K562 (cell line): Measurements from ENCODE around the gene PSMC2. TPM values are rescaled to one million over a fixed set of nuclear protein-coding genes. Genes with fewer than 3 reads are reported as not detected.

ENCODE experiments used
- ATAC-seq: fragments of 200-7000 bp; cut with Tn5 transposase; 3 replicates; pipeline ENCODE4 v1.9.1; 2020; ENCODE audit warnings: moderate library complexity
- BruUV-seq: library from RNA; stranded (reverse); fragments of 400-500 nt; replicated peaks from 2 replicates; lab custom pipeline; 2021; lab: Mats Ljungman, UMichigan
- CTCF ChIA-PET: fragments of 300-600 bp; formaldehyde crosslinking; extraction: SDS; loops from one replicate; lab custom pipeline; 2021; ENCODE audit warnings: low intra/inter-chr PET ratio; lab: Yijun Ruan, JAX
- POLR2A ChIA-PET: fragments of 300-600, 350-650 bp; sonication (Branson Sonifier 250); formaldehyde crosslinking; extraction: SDS; loops from one replicate; lab custom pipeline; 2021; ENCODE audit warnings: antibody characterized with exemption, inconsistent platforms; lab: Yijun Ruan, JAX
- DNase-seq, 4 experiments: peaks; one replicate each; pipeline versions ENCODE4 v3.0.0 to v3.0.0-alpha.2; 2011 to 2018; ENCODE audit warnings: low spot score in 3 of 4, mixed read lengths in 3 of 4; ENCODE audit errors: extremely low read depth in 1 of 4
- FAIRE-seq: peaks from 2 replicates; lab custom pipeline; 2011; peaks lifted over from hg19 to GRCh38; lab: Jason Lieb, UNC
- H2AFZ ChIP-seq: 2 replicates; pipeline ENCODE4 v1.6.0; 2011; ENCODE audit warnings: low read depth, low read length, control low read depth, inconsistent platforms
- H3K27ac ChIP-seq: fragments of 200-600 bp; 3 replicates; pipeline ENCODE4 v1.8.0; 2011; ENCODE audit warnings: low read depth, mild to moderate bottlenecking, control low read depth, inconsistent platforms, low read length, moderate library complexity, mixed read lengths; ENCODE audit errors: extremely low read depth
- H3K27me3 ChIP-seq, 2 experiments: fragments of 300-600 bp in 1 of 2; 2 replicates in 1 of 2; 3 replicates in 1 of 2; pipeline versions ENCODE4 v1.6.0 to v1.8.0; 2011; ENCODE audit warnings: inconsistent platforms in 2 of 2, low read length in 2 of 2, mild to moderate bottlenecking in 1 of 2, mixed read lengths in 1 of 2, moderate library complexity in 1 of 2; ENCODE audit not compliant: control insufficient read depth in 2 of 2, insufficient read depth in 2 of 2
- H3K36me3 ChIP-seq: fragments of 300-600 bp; 3 replicates; pipeline ENCODE4 v1.8.0; 2011; ENCODE audit warnings: mild to moderate bottlenecking, low read length, inconsistent platforms; ENCODE audit not compliant: control insufficient read depth, insufficient read depth
- H3K4me1 ChIP-seq, 2 experiments: fragments of 200-600 bp in 1 of 2; replicated peaks in 1 of 2; 2 replicates in 1 of 2; 3 replicates in 1 of 2; pipeline versions ENCODE4 v1.5.1 to v1.8.0; 2011; ENCODE audit warnings: inconsistent platforms in 2 of 2, low read length in 2 of 2, mild to moderate bottlenecking in 1 of 2, mixed read lengths in 1 of 2, moderate library complexity in 1 of 2; ENCODE audit not compliant: control insufficient read depth in 2 of 2, insufficient read depth in 2 of 2
- H3K4me2 ChIP-seq: 2 replicates; pipeline ENCODE4 v1.6.1; 2011; ENCODE audit warnings: low read length, control low read depth, inconsistent platforms, mixed read lengths; ENCODE audit not compliant: insufficient read depth
- H3K4me3 ChIP-seq: fragments of 200-600 bp; sonication (generic), shearing (Covaris generic); 2 replicates; pipeline ENCODE4 v1.5.1; 2016; ENCODE audit warnings: control low read depth, inconsistent platforms
- H3K79me2 ChIP-seq: fragments of 200-600 bp; 3 replicates; pipeline ENCODE4 v1.8.0; 2011; ENCODE audit warnings: low read length, inconsistent platforms; ENCODE audit not compliant: control insufficient read depth, insufficient read depth
- H3K9ac ChIP-seq, 2 experiments: 2 replicates each; pipeline versions ENCODE4 v1.6.0 to v1.6.1; 2011; ENCODE audit warnings: low read depth in 2 of 2, low read length in 2 of 2, control low read depth in 1 of 2, inconsistent platforms in 1 of 2, mild to moderate bottlenecking in 1 of 2, mixed read lengths in 1 of 2; ENCODE audit not compliant: insufficient read depth in 1 of 2
- H3K9me1 ChIP-seq: one replicate; pipeline ENCODE4 v1.6.0; 2011; ENCODE audit warnings: inconsistent platforms, mild to moderate bottlenecking, low read length, moderate library complexity; ENCODE audit not compliant: control insufficient read depth, insufficient read depth
- H3K9me3 ChIP-seq: replicated peaks from 2 replicates; pipeline ENCODE4 v1.5.1; 2011; ENCODE audit warnings: low read depth, low read length, inconsistent platforms; ENCODE audit not compliant: control insufficient read depth, insufficient read depth
- H4K20me1 ChIP-seq: replicated peaks from 2 replicates; pipeline ENCODE4 v1.6.1; 2011; ENCODE audit warnings: low read length, inconsistent platforms, mixed read lengths; ENCODE audit not compliant: control insufficient read depth, insufficient read depth
- EGR1 ChIP-seq: fragments of 450-650 bp; conservative IDR thresholded peaks from 2 replicates; pipeline ENCODE4 v1.6.1; 2017; ENCODE audit warnings: mild to moderate bottlenecking
- HMG20A ChIP-seq: fragments of 450-650 bp; formaldehyde crosslinking; conservative IDR thresholded peaks from 2 replicates; pipeline ENCODE4 v1.4.0; 2020; ENCODE audit warnings: mild to moderate bottlenecking, mixed read lengths
- IRF2 ChIP-seq: sonication (generic); formaldehyde crosslinking; IDR thresholded peaks from 2 replicates; pipeline ENCODE4 v1.8.1; 2022; ENCODE audit warnings: mild to moderate bottlenecking, missing genetic modification reagents
- MLX ChIP-seq, 2 experiments: fragments of 450-650 bp in 1 of 2; sonication (generic) in 1 of 2; formaldehyde crosslinking; conservative IDR thresholded peaks; 2 replicates each; pipeline versions ENCODE4 v1.4.0 to v1.8.1; 2020 to 2022; ENCODE audit warnings: mild to moderate bottlenecking in 1 of 2, missing genetic modification reagents in 1 of 2
- NR2C2 ChIP-seq, 2 experiments: fragments of 200-800 bp in 1 of 2; sonication (Bioruptor generic) in 1 of 2; sonication (generic) in 1 of 2; formaldehyde crosslinking in 1 of 2; IDR thresholded peaks; 2 replicates each; pipeline versions ENCODE4 v1.6.1 to v1.8.0; 2016 to 2022; ENCODE audit warnings: mild to moderate bottlenecking in 1 of 2, missing compliant biosample characterization in 1 of 2, missing genetic modification characterization in 1 of 2, missing genetic modification reagents in 1 of 2
- PATZ1 ChIP-seq: fragments of 250-450 bp; sonication (Bioruptor Pico); IDR thresholded peaks from 2 replicates; pipeline ENCODE4 v1.5.0; 2020; ENCODE audit warnings: mild to moderate bottlenecking, borderline replicate concordance
- SAFB2 ChIP-seq: fragments of 200-400 bp; formaldehyde crosslinking; IDR thresholded peaks from 2 replicates; pipeline ENCODE4 v1.6.1; 2018; ENCODE audit warnings: borderline replicate concordance, low read length, low read depth, moderate library complexity; ENCODE audit not compliant: severe bottlenecking
- SIRT6 ChIP-seq: IDR thresholded peaks from one replicate; pipeline ENCODE4 v1.6.1; 2012; ENCODE audit warnings: low read depth, mild to moderate bottlenecking, control low read depth, inconsistent platforms, low read length, moderate library complexity
- SIX5 ChIP-seq, 2 experiments: IDR thresholded peaks; 2 replicates each; pipeline ENCODE4 v1.6.1; 2011; ENCODE audit warnings: low read length in 2 of 2, borderline replicate concordance in 1 of 2, low read depth in 1 of 2, mild to moderate bottlenecking in 1 of 2, moderate library complexity in 1 of 2; ENCODE audit not compliant: insufficient read depth in 1 of 2
- U2AF1 ChIP-seq: fragments of 200-400 bp; formaldehyde crosslinking; optimal IDR thresholded peaks from 2 replicates; pipeline ENCODE3; 2017; ENCODE audit warnings: mild to moderate bottlenecking, low read depth, low read length, moderate library complexity
- USF2 ChIP-seq: sonication (generic); formaldehyde crosslinking; IDR thresholded peaks from 2 replicates; pipeline ENCODE4 v1.5.0; 2020; ENCODE audit warnings: missing genetic modification reagents
- ZC3H8 ChIP-seq: fragments of 450-650 bp; IDR thresholded peaks from 2 replicates; pipeline ENCODE4 v1.6.1; 2017
- ZKSCAN3 ChIP-seq: fragments of 250-450 bp; sonication (Bioruptor Pico); IDR thresholded peaks from 2 replicates; pipeline ENCODE4 v1.4.0; 2020
- ZNF347 ChIP-seq: fragments of 450-650 bp; formaldehyde crosslinking; IDR thresholded peaks from 2 replicates; pipeline ENCODE4 v1.4.0; 2020; ENCODE audit warnings: low read depth, mild to moderate bottlenecking, moderate library complexity
- ZNF444 ChIP-seq: fragments of 250-450 bp; sonication (Bioruptor Pico); IDR thresholded peaks from 2 replicates; pipeline ENCODE4 v1.4.0; 2020; ENCODE audit warnings: mild to moderate bottlenecking, moderate library complexity
- WGBS: fragments of 100-300 bp; shearing (Covaris generic); methylation state at CpG from one replicate; pipeline ENCODE4 v1.1.6; 2016; ENCODE audit warnings: low coverage, mixed read lengths; ENCODE audit not compliant: insufficient coverage; ENCODE audit errors: missing lambda C conversion rate; 5-methylcytosine and 5-hydroxymethylcytosine counted together
- in situ Hi-C: fragments of 300-500 bp; cut with MboI; formaldehyde crosslinking; loops from 4 replicates; pipeline ENCODE4 v1.15.0; 2018; ENCODE audit warnings: inconsistent platforms, mixed read lengths
- intact Hi-C: fragments of 100-400 bp; cut with micrococcal nuclease; formaldehyde crosslinking; loops from 2 replicates; pipeline ENCODE4 v1.14.2; 2022
- polyA plus RNA-seq, 8 experiments: library from polyadenylated mRNA; depleted of rRNA in 4 of 8; stranded (reverse) in 5 of 8; unstranded in 3 of 8; fragments of >200 nt; fragmentation: Nextera tagmentation in 2 of 8; fragmentation: Illumina TruSeq in 1 of 8; extraction: Ambion mirVana in 2 of 8; extraction: Trizol in 1 of 8; gene quantifications; 2 replicates each; pipeline versions ENCODE4 v1.2.1 to v1.2.3, GENCODE V29; 2011 to 2014; ENCODE audit warnings: inconsistent platforms in 1 of 8, missing spikeins in 1 of 8
- total RNA-seq, 7 experiments: library from RNA; depleted of rRNA in 6 of 7; stranded (reverse); fragments of >200 nt in 6 of 7; fragmentation: Illumina TruSeq in 2 of 7; extraction: Trizol in 2 of 7; gene quantifications; 2 replicates each; pipeline versions ENCODE4 v1.2.1 to v1.2.3, GENCODE V29; 2011 to 2021; ENCODE audit warnings: low replicate concordance in 1 of 7
- TF ChIP-seq, protein P1 (sequence below): fragments of 450-650 bp; formaldehyde crosslinking; IDR thresholded peaks from 2 replicates; pipeline ENCODE4 v1.4.0; 2020; ENCODE audit warnings: mild to moderate bottlenecking
- TF ChIP-seq, protein P2 (sequence below): sonication (generic); formaldehyde crosslinking; IDR thresholded peaks from 2 replicates; pipeline ENCODE4 v1.8.0; 2022; ENCODE audit warnings: missing genetic modification reagents, mild to moderate bottlenecking, moderate library complexity, borderline replicate concordance

PSMC2 gene
- total and polyA plus RNA-seq, 9 of the 15 experiments (the other 6 are each of a cell fraction or from before 2014, with no cell fraction given): 316 to 1,105 (median 511) TPM

- Histone ChIP-seq H3K4me1 (peaks cover 3 to 4% of the 10 kb centered on the region in 2 experiments; a peak in 2 of 5 replicates), H3K27ac (no peak overlapping the region), H3K4me3 (no peak overlapping the region), H3K36me3 (no peaks in the 10 kb centered on the region), H3K9ac (no peak overlapping the region), H4K20me1 (no peaks in the 10 kb centered on the region), H3K9me3 (no peaks in the 10 kb centered on the region), H3K79me2 (no peaks in the 10 kb centered on the region), H3K27me3 (peaks cover 10% of the 10 kb centered on the region in 2 experiments; a peak in 3 of 5 replicates), H3K9me1 (no peaks in the 10 kb centered on the region), H2AFZ (peak overlapping the region; percentile 23; the same call in 1 of the 2 replicates), H3K4me2 (no peak overlapping the region)
- 4% methylated on average over 3 of the region's 3 CpGs for WGBS
- ChIA-PET POLR2A (interaction anchor here (0.7 to 0.8 kb wide), 2 partner anchors 12 to 41 kb away, joined by 3 read pairs; no protein-coding TSS in a partner anchor), CTCF (no interaction called here)
- ATAC-seq: peak; percentile 34; the same call in 1 of the 3 replicates
- intact Hi-C loops: no loop called here
- FAIRE-seq: no peak
- no peak for DNase-seq
- no TSS peak for BruUV-seq
- in situ Hi-C loops: no loop called here
- no peak for TF ChIP-seq HMG20A (CRISPR knock-in tag)
- no peak for TF ChIP-seq U2AF1
- TF ChIP-seq ZNF347: no peak
- no peak for TF ChIP-seq USF2
- TF ChIP-seq ZNF444: no peak
- TF ChIP-seq SAFB2: no peak
- TF ChIP-seq SIX5 (IDR thresholded peaks at IDR 0.05; ENCODE audit: borderline replicate concordance in 1 of 2, insufficient read depth in 1 of 2, low read depth in 1 of 2, low read length in 2 of 2): no peak
- no peak for TF ChIP-seq ZC3H8
- no peak for TF ChIP-seq ZKSCAN3 (CRISPR knock-in tag)
- TF ChIP-seq, protein P1, sequence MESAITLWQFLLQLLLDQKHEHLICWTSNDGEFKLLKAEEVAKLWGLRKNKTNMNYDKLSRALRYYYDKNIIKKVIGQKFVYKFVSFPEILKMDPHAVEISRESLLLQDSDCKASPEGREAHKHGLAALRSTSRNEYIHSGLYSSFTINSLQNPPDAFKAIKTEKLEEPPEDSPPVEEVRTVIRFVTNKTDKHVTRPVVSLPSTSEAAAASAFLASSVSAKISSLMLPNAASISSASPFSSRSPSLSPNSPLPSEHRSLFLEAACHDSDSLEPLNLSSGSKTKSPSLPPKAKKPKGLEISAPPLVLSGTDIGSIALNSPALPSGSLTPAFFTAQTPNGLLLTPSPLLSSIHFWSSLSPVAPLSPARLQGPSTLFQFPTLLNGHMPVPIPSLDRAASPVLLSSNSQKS: no peak
- no peak for TF ChIP-seq NR2C2 (CRISPR knock-in tag; IDR thresholded peaks at IDR 0.05)
- no peak for TF ChIP-seq NR2C2 (tag; IDR thresholded peaks at IDR 0.05)
- no peak for TF ChIP-seq IRF2 (CRISPR knock-in tag)
- TF ChIP-seq, protein P2, sequence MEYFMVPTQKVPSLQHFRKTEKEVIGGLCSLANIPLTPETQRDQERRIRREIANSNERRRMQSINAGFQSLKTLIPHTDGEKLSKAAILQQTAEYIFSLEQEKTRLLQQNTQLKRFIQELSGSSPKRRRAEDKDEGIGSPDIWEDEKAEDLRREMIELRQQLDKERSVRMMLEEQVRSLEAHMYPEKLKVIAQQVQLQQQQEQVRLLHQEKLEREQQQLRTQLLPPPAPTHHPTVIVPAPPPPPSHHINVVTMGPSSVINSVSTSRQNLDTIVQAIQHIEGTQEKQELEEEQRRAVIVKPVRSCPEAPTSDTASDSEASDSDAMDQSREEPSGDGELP (CRISPR knock-in tag): no peak
- TF ChIP-seq PATZ1 (CRISPR knock-in tag): no peak
- no peak for TF ChIP-seq EGR1
- no peak for TF ChIP-seq MLX (CRISPR knock-in tag; conservative IDR thresholded peaks at IDR 0.05)
- no peak for TF ChIP-seq SIRT6
Measured at GRCh38 chr7:103389263-103389662, 41.8 kb downstream of the PSMC2 start.
